Melanocyte of skin (primary cell): ENCODE measurements around the gene ZBTB16. TPM values are rescaled to one million over a fixed set of nuclear protein-coding genes. Genes with fewer than 3 reads are reported as not detected.

Source experiments
- total RNA-seq, 2 donors: library from RNA; depleted of rRNA; stranded (reverse); fragments of >200 nt; gene quantifications; 2 replicates each; pipeline ENCODE4 v1.2.3, GENCODE V29; 2012

The ZBTB16 gene, protein sequence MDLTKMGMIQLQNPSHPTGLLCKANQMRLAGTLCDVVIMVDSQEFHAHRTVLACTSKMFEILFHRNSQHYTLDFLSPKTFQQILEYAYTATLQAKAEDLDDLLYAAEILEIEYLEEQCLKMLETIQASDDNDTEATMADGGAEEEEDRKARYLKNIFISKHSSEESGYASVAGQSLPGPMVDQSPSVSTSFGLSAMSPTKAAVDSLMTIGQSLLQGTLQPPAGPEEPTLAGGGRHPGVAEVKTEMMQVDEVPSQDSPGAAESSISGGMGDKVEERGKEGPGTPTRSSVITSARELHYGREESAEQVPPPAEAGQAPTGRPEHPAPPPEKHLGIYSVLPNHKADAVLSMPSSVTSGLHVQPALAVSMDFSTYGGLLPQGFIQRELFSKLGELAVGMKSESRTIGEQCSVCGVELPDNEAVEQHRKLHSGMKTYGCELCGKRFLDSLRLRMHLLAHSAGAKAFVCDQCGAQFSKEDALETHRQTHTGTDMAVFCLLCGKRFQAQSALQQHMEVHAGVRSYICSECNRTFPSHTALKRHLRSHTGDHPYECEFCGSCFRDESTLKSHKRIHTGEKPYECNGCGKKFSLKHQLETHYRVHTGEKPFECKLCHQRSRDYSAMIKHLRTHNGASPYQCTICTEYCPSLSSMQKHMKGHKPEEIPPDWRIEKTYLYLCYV
- under 1 TPM; under 0.01 to 0.67 TPM for total RNA-seq

DNA sequence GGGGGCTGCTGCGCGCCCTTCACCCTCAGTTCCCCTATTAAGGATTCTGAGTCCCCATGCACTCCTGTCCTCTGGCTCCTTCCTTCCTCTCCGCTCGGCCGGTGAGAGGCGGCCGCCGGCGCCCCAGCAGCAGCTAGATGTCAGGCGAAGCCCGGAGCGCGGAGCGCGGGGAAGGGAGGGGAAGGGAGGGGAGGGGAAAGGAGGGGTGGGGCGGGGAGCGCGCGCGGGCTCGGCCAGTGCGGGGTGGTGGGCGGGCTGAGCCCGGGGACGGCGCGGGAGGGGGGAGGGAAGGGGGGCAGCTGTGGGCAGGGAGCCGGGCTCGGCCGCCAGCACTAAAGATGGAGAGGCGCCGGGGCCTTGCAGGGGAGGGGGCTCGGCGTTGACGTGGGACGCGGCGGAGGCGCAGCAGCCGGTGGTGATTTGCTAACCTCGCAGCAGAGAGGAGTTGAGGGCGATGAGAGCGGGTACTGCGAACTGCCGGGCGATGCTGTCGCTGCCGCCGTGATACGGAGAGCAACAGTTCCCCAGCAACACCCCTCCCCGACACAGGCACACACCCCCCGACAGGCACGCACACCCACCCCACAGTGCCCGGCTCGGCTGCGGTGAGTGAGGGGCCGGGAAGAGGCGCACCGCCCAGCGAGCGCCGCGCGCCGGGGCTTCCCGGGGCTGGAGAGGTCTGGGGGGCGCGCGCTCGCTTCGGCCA lies at the start of gene ZBTB16:
TSS of gene ZBTB16 (plus strand) at position 434 of the 706 bp plus-strand sequence. CDS start 3,590 bp downstream, outside the sequence.

DNA sequence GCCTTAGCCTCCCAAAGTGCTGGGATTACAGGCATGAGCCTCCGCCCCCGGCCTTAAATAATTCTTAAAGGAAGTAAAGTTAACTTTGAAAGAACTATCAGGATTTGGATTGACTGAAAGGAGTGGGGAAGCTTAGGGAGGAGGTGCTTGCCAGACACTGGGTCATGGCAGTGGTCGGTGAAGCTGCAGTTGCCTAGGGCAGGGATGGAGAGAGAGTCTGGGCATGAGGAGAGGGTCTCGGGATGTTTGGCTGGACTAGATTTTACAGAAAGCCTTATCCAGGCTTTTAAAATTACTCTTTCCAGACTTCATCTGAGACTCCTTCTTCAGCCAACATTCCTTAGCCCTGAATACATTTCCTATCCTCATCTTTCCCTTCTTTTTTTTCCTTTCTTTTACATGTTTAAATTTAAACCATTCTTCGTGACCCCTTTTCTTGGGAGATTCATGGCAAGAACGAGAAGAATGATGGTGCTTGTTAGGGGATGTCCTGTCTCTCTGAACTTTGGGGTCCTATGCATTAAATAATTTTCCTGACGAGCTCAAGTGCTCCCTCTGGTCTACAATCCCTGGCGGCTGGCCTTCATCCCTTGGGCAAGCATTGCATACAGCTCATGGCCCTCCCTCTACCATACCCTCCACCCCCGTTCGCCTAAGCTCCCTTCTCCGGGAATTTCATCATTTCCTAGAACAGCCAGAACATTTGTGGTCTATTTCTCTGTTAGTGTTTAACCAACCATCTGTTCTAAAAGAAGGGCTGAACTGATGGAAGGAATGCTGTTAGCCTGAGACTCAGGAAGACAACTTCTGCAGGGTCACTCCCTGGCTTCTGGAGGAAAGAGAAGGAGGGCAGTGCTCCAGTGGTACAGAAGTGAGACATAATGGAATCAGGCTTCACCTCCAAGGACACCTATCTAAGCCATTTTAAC lies 236.4 kb downstream of the ZBTB16 start, which contains the start of gene NNMT:
TSS of gene NNMT (plus strand) at position 724 of the 929 bp plus-strand sequence. CDS start at position 882, 158 bp downstream.

Other genes with a start within 250 kb of the ZBTB16 start
- 10 to 100 TPM; 25.1 to 38.0 TPM for gene USP28, start 184.1 kb upstream of the ZBTB16 start, total RNA-seq
- not detected for gene HTR3B, start 154.9 kb upstream of the ZBTB16 start, total RNA-seq
- not detected for gene HTR3A, start 84.6 kb upstream of the ZBTB16 start, total RNA-seq
- 100 to 1,000 TPM; 583 to 701 TPM for gene NNMT, start 236.7 kb downstream of the ZBTB16 start, total RNA-seq